C4-2B (cell line): ENCODE results near the gene TOB1.

ENCODE experiments used
- H3K27ac ChIP-seq: fragments of 450-650 bp; 2 replicates; pipeline ENCODE4 v1.5.1; 2017
- ZFX ChIP-seq: fragments of 450-650 bp; IDR thresholded peaks from 2 replicates; pipeline ENCODE4 v1.6.1; 2017
- TF ChIP-seq, protein P1 (sequence below): fragments of 450-650 bp; conservative IDR thresholded peaks from 2 replicates; pipeline ENCODE4 v1.5.1; 2017; ENCODE audit warnings: mild to moderate bottlenecking

TOB1 gene

DNA sequence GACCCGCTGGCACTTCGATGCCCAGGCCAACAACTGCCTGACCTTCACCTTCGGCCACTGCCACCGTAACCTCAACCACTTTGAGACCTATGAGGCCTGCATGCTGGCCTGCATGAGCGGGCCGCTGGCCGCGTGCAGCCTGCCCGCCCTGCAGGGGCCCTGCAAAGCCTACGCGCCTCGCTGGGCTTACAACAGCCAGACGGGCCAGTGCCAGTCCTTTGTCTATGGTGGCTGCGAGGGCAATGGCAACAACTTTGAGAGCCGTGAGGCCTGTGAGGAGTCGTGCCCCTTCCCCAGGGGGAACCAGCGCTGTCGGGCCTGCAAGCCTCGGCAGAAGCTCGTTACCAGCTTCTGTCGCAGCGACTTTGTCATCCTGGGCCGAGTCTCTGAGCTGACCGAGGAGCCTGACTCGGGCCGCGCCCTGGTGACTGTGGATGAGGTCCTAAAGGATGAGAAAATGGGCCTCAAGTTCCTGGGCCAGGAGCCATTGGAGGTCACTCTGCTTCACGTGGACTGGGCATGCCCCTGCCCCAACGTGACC is 25.8 kb downstream of the TOB1 start:
- no peak overlapping the region for H3K27ac ChIP-seq
- TF ChIP-seq, protein P1, sequence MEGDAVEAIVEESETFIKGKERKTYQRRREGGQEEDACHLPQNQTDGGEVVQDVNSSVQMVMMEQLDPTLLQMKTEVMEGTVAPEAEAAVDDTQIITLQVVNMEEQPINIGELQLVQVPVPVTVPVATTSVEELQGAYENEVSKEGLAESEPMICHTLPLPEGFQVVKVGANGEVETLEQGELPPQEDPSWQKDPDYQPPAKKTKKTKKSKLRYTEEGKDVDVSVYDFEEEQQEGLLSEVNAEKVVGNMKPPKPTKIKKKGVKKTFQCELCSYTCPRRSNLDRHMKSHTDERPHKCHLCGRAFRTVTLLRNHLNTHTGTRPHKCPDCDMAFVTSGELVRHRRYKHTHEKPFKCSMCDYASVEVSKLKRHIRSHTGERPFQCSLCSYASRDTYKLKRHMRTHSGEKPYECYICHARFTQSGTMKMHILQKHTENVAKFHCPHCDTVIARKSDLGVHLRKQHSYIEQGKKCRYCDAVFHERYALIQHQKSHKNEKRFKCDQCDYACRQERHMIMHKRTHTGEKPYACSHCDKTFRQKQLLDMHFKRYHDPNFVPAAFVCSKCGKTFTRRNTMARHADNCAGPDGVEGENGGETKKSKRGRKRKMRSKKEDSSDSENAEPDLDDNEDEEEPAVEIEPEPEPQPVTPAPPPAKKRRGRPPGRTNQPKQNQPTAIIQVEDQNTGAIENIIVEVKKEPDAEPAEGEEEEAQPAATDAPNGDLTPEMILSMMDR, result no peak
- TF ChIP-seq ZFX, result no peak

GRCh38 chr17:50839591-50840310 is 26.4 kb downstream of the TOB1 start:
- H3K27ac ChIP-seq, result no peak overlapping the region
- no peak for TF ChIP-seq ZFX
- TF ChIP-seq, protein P1, result no peak

- TF ChIP-seq ZFX, result no peak
- TF ChIP-seq, protein P1, result no peak
- H3K27ac ChIP-seq, result no peak overlapping the region
These were observed 27.9 kb downstream of the TOB1 start for GRCh38 chr17:50837980-50838954.

DNA sequence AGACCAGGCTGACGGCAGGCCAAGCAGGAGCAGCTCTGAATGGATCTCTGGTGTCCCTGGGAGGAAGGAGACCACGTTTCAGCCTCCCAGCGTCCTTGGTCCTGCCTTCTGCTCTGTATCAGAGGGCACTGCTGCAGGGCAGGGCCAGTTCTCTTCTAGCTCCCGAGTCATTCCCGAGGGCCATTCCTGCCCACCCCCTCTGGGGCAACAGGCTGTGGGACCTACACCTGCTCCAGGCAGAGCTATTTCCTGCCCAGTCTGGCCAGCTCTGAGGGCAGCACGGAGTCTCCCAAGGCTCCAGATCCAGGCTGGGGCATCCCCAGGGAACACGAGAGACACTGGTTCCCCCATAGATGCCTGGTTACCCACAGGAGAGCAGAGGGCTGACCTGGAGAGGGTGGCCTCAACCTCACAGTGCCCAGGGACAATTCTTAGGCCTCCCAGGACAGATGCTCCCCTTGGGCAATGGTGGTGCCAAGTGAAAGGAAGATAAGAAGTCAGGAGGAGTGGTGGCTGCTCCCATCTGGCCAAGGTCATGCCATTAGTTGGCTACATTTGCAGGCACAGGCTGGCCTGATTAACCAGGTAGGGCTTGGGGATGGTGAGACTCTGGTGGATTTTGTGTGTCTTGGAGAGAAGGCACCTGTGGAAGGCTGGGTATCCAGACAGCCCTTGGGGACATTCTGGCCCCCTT is 28.7 kb downstream of the TOB1 start:
- no peak for TF ChIP-seq ZFX
- TF ChIP-seq, protein P1, result no peak
- H3K27ac ChIP-seq, result no peak overlapping the region

- no peak overlapping the region for H3K27ac ChIP-seq
- TF ChIP-seq, protein P1, result no peak
- no peak for TF ChIP-seq ZFX
These were observed 29.3 kb downstream of the TOB1 start for GRCh38 chr17:50836826-50837225.

DNA sequence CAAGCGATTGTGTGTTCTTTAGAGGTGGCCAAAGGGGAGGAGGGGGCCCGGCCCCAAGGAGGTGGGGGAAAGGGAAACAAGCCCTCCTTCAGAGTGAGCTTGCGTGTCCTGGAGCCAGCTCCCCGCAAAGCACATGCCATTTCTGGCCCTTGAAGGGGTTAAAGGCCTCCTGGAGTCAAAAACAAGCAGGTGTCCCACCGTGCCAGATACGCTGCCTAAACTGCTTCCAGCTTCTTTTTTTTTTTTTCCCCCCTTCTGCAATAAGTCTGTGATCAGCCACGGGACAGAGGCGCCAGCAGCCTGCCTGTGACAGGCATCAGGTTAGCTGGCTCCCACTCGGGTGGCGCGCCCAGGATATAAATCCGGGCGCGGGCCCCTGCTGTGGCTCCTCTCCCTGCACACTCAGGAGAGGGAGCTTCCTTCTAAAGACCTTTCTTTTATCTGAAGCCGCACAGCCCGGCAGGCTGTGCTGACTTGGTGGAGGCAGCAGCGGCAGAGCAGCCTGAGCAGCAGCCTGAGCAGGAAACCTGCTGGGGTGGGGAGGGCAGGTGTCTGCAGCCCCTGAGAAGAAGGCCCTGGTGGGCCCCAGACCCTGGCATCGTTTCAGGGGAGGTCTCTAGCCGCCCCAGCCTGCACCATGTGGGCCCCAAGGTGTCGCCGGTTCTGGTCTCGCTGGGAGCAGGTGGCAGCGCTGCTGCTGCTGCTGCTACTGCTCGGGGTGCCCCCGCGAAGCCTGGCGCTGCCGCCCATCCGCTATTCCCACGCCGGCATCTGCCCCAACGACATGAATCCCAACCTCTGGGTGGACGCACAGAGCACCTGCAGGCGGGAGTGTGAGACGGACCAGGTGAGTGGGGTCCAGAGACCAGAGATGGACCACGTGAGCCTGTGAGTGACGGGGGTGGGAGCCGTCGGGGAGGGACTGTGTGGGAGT is 30.6 kb downstream of the TOB1 start, which contains the start of gene WFIKKN2:
Gene WFIKKN2 (plus strand): TSS at position 286 of the 934 bp plus-strand sequence. CDS start 352 bp downstream, at position 638.
- TF ChIP-seq, protein P1, result no peak
- no peak for TF ChIP-seq ZFX
- no peak within 1 kb of the TSS for H3K27ac ChIP-seq
